ENCODE measurements around the gene ANKMY1. TPM values are rescaled to one million over a fixed set of nuclear protein-coding genes. Genes with fewer than 3 reads are reported as not detected.

Gene ANKMY1
- total and polyA plus RNA-seq, 2 of the 13 experiments (the other 11 are each of a cell fraction or from before 2014, with no cell fraction given) = 11.7 to 18.8 TPM

GRCh38 chr2:240565333-240566202, 7.8 kb upstream of the ANKMY1 start (continued):
- TF ChIP-seq, protein P1, sequence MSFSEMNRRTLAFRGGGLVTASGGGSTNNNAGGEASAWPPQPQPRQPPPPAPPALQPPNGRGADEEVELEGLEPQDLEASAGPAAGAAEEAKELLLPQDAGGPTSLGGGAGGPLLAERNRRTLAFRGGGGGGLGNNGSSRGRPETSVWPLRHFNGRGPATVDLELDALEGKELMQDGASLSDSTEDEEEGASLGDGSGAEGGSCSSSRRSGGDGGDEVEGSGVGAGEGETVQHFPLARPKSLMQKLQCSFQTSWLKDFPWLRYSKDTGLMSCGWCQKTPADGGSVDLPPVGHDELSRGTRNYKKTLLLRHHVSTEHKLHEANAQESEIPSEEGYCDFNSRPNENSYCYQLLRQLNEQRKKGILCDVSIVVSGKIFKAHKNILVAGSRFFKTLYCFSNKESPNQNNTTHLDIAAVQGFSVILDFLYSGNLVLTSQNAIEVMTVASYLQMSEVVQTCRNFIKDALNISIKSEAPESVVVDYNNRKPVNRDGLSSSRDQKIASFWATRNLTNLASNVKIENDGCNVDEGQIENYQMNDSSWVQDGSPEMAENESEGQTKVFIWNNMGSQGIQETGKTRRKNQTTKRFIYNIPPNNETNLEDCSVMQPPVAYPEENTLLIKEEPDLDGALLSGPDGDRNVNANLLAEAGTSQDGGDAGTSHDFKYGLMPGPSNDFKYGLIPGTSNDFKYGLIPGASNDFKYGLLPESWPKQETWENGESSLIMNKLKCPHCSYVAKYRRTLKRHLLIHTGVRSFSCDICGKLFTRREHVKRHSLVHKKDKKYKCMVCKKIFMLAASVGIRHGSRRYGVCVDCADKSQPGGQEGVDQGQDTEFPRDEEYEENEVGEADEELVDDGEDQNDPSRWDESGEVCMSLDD (CRISPR knock-in tag; IDR thresholded peaks at IDR 0.05; ENCODE audit: borderline replicate concordance) = peak; percentile 1; the same call in 1 of the 2 replicates
- TF ChIP-seq SALL1 (CRISPR knock-in tag; IDR thresholded peaks at IDR 0.05) (peak; percentile 69), MIER2 (CRISPR knock-in tag; IDR thresholded peaks at IDR 0.05) (no peak), IRF1 (CRISPR knock-in tag; IDR thresholded peaks at IDR 0.05; ENCODE audit: low read depth) (no peak), U2AF1 (optimal IDR thresholded peaks at IDR 0.05; ENCODE audit: low read depth, low read length) (no peak), ZNF552 (CRISPR knock-in tag; IDR thresholded peaks at IDR 0.05; ENCODE audit: borderline replicate concordance) (no peak), ZFP90 (CRISPR knock-in tag; IDR thresholded peaks at IDR 0.05; ENCODE audit: borderline replicate concordance) (no peak), SP5 (CRISPR knock-in tag; IDR thresholded peaks at IDR 0.05; ENCODE audit: borderline replicate concordance, low read depth) (0 out of 2 replicates have a peak, but pooled peaks have one; percentile 29), ZIK1 (CRISPR knock-in tag; IDR thresholded peaks at IDR 0.05; ENCODE audit: borderline replicate concordance, low read depth) (no peak), SATB2 (CRISPR knock-in tag; IDR thresholded peaks at IDR 0.05) (no peak), DDIT3 (CRISPR knock-in tag; IDR thresholded peaks at IDR 0.05) (no peak), ZNF615 (CRISPR knock-in tag; IDR thresholded peaks at IDR 0.05; ENCODE audit: borderline replicate concordance) (peak; percentile 83; the same call in 1 of the 2 replicates), AGO1 (IDR thresholded peaks at IDR 0.05; ENCODE audit: low read depth, low read length, poor library complexity, severe bottlenecking) (peak; percentile 92), ZNF749 (CRISPR knock-in tag; IDR thresholded peaks at IDR 0.05; ENCODE audit: borderline replicate concordance) (0 out of 2 replicates have a peak, but pooled peaks have one; percentile 45), KLF15 (CRISPR knock-in tag; IDR thresholded peaks at IDR 0.05; ENCODE audit: borderline replicate concordance) (no peak), TARDBP (CRISPR knock-in tag; IDR thresholded peaks at IDR 0.05) (no peak), PHF8 (CRISPR knock-in tag; IDR thresholded peaks at IDR 0.05) (peak; percentile 79)
- TF ChIP-seq, protein P2, sequence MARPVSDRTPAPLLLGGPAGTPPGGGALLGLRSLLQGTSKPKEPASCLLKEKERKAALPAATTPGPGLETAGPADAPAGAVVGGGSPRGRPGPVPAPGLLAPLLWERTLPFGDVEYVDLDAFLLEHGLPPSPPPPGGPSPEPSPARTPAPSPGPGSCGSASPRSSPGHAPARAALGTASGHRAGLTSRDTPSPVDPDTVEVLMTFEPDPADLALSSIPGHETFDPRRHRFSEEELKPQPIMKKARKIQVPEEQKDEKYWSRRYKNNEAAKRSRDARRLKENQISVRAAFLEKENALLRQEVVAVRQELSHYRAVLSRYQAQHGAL (CRISPR knock-in tag; IDR thresholded peaks at IDR 0.05; ENCODE audit: not compliant biosample characterization) = no peak
- TF ChIP-seq, protein P3, sequence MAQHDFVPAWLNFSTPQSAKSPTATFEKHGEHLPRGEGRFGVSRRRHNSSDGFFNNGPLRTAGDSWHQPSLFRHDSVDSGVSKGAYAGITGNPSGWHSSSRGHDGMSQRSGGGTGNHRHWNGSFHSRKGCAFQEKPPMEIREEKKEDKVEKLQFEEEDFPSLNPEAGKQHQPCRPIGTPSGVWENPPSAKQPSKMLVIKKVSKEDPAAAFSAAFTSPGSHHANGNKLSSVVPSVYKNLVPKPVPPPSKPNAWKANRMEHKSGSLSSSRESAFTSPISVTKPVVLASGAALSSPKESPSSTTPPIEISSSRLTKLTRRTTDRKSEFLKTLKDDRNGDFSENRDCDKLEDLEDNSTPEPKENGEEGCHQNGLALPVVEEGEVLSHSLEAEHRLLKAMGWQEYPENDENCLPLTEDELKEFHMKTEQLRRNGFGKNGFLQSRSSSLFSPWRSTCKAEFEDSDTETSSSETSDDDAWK (CRISPR knock-in tag; IDR thresholded peaks at IDR 0.05) = no peak

All from HepG2 (cell line).